ENCODE measurements around the gene C19orf81. TPM values are rescaled to one million over a fixed set of nuclear protein-coding genes. Genes with fewer than 3 reads are reported as not detected.

The C19orf81 gene
- total RNA-seq, 1 donor from 2014 or later, result not detected

DNA sequence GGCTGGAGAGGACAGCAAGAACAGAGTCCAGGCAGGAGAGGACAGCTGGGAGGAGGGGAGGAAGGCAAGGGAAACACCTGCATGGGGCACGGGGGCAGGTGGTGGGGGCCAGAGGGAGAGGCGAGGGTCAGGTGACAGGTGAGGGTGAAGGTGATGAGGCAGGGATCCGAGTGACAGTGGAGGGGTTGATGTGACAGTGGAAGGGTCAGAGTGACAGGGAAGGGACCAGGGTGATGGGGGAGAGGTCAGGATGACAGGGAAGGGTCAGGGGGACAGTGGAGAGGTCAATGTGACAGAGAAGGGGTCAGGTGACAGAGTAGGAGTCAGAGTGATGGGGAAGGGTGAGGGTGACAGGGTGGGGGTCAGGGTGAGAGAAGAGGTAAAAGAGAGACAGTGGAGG lies 29.1 kb downstream of the C19orf81 start:
- no peak for DNase-seq (ENCODE audit: low read depth)

DNA sequence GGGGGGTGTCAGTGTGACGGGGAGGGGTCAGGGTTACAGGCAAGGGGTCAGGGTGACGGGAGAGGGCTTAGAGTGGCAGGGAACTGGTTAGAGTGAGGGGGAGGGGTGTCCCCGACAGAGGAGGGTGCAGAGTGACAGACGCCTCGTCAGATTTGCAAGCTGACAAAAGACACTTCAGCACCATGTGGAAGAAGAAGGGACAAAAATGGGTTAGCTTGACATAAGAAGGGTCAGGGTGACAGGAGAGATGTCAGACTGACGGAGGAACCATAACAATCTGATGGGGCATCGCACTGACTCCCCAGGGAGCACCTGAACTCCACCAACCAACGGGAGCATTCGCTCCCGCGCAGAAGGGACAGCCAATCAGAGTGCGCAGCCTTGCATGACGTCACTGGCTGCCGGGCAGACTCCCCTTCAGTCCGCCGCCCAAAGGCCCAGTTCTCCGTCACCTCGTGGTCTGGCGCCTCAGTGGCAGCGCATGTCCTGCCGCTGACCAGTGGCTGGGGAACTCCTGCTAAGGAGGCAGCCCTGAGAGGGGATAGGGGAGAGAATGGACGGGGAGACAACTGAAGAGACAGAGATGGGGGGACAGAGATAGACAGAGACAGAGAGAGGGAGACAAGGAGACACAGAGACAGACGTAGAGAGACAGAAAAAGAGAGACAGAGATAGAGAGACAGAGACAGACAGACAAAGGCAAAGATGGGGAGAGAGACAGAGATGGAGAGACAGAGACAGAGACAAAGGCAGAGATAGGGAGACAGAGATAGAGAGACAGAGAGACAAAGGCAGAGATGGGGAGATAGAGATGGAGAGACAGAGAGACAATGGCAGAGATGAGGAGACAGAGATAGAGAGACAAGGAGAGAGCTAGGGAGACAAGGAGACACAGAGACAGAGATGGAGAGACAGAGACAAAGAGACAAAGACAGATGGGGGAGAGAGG lies 30.2 kb downstream of the C19orf81 start:
- DNase-seq (ENCODE audit: low read depth), result peak; percentile 60

DNA sequence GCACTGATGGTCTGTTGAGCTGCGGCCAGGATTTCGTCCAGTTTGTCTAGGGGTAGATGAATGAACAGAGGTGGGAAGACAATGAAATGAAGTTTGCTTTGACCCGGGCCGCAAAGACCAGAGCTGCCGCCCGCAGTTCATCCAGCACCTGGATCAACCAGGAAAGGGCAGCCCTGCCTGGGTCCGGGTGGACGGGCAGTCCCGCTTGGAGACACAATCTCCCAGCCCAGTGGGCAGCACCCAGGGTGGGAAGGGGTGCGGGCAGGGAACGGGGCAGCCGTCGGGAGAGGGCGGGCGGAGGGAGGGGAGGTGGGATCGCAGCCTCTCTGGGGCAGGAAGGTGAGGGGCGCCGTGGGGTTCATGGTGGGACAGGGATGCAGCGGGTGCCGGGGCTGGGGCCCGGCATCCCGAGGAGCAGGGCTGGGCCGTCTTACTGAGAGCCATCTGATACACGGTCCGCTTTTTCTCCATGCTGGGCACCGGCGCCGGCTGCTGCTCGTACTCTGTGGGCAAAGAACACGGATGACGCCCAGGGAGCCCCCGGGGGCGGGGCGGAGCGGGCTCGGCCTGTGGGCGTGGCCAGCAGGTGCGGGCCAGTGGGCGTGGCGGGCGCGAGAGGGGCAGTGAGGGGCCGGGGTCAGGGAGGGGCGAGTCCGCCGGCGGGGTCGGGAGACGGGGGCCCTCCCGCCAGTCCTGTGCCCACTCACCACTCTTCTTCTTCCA lies 37.2 kb downstream of the C19orf81 start:
- no peak for DNase-seq (ENCODE audit: low read depth)

DNA sequence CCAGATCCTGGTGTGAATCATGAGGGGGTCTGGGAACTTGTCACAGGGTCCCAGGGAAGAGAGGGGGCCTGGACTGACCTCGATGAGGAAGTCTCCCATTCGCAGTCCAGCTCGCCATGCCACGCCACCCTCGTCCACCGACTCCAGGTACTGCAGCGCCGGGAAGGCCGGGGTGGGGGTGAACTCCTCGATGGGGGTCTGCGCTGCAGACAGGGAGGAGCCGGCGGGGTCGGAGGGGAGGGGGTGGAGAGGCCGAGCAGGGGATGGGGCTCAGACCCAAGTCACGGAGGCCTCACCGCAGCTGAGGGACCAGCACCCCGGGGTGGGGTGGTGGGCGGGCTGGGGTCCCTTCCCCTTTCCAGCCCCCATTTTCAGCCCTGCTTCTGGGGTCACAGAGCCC lies 39.5 kb downstream of the C19orf81 start:
- DNase-seq (ENCODE audit: low read depth), result no peak

DNA sequence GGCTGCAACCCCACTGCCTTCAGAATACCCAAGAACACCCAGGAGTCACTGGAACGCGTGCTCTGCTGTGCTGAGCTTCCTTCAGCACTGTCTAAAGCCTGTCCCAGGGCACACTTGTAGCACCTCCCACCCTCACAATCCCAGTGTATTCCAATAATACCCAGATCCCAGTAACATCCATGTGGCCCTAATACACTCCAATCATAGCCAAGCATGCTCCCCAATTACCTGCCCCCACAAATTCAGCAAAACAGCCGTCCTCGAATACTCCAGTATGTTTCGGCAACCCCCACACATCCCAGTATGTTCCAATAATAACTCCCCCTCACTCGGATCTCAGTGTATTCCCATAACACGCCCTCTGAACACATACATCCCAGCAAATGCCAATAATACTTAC lies 41.2 kb downstream of the C19orf81 start:
- no peak for DNase-seq (ENCODE audit: low read depth)

DNA sequence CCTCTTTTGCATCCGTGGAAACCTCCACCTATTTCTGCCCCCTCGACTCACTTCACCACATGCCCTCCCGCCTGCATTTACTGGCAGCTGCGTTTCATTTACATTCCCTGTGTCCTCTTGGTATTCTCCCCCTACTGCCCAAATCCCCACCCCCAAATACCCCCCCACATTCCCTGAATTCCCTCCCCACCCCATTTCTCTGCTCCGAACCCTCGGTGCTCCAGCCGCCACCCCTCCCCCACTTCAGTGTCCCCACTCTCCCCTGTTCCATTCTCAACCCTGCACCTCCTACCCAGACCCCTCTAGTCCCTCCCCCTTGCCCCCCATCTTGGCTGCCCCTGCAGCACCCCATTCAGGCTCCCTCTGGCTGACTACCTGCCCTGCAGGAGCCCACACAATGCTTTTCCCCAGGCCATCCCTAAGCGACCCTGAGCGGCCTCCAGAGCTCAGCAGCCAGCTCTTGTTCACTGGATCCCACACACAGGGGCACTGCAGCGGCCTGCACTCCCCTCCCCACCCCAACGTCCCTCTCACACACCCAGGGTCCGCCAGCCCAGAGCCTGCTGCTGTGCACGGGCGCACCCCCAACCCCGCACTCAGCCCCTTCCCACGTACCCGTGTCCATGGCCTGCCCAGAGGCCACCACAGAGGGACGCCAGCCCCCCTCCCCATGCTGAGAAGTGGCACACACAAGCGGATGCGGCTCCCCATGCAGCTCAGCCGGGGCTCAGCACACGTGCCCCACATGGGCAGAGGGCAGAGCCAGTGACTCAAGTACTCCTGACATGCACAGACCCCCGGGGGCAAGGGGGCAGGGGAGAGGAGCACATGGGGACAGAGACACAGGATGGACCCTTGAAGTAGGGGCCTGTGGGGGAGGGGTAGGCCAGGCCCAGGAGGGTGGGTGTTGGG lies 44.1 kb downstream of the C19orf81 start:
- no peak for DNase-seq (ENCODE audit: low read depth)

DNA sequence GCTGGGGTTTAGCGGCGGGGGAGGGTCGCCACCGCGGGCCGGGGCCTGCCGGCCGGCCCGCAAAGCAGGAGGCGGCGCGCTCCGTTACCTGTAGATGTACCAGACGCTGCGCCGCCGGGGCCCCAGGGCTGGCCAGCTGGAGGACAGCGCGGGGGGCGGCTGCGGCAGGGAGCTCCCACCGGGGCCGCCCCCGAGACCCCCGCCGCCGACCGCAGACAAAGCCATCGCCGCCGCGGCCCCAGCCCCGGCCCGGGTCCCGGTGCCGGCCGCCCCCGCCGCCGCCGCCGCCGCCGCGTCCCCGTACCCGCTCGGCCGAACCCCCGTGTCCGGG lies 45.5 kb downstream of the C19orf81 start:
- DNase-seq (ENCODE audit: low read depth), result no peak

DNA sequence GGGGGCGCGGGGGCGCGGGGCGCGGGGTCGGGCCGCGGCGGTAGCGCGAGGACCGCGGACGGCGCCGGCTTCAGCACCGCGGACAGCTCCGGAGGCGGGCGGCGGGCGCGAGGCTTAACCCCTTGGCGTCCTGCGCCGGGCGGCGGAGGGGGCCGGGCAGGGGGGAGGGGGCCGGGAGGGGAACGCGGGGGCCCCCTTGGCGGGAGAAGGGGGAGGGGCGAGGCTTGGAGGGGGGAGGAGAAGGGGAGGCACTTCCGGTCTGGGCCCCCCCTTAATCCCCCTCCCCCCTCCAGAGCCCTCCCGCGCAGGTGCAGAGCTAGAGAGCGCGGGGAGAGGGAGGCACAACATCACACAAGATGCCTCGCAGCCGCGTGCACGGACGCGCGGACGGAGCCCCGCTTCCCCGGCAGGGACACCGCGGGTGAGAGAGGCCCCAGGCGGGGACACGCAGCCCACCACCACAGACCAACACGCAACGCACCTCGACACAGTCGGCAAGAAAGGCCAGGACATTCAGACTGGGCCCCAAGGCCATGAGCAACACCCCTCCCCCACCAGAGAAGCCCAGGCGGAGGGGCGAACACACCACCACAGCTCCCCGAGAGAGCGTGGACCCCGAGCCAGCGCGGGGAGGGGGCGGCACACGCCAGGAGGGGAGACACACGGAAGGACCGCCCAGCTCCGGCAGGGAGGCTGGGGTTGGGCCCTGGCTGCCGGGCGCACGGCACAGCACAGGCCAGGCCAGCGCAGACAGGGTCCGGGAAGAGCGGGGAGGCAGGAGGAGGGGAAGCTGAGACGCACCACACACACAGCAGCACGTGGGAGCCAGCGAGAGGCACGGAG lies 46.2 kb downstream of the C19orf81 start:
- DNase-seq (ENCODE audit: low read depth), result no peak

DNA sequence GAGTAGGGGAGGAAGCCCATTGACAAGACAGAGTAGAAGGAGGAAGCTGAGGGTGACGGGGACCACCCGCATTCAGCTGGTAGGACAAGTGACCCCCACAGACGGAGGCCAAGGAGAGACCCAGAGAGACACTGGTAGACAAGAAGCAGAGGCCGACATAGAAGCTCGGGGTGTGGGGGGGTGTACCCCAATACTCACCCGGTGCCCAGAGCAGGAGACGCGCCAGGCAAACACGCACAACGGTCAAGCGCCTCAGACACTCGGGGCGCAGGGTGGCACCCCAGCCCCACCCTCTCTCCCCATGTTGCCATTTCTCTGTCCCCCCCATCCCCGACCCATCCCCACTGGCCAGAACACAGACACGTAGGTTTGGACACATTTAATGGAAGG lies 46.8 kb downstream of the C19orf81 start:
- DNase-seq (ENCODE audit: low read depth), result no peak

DNA sequence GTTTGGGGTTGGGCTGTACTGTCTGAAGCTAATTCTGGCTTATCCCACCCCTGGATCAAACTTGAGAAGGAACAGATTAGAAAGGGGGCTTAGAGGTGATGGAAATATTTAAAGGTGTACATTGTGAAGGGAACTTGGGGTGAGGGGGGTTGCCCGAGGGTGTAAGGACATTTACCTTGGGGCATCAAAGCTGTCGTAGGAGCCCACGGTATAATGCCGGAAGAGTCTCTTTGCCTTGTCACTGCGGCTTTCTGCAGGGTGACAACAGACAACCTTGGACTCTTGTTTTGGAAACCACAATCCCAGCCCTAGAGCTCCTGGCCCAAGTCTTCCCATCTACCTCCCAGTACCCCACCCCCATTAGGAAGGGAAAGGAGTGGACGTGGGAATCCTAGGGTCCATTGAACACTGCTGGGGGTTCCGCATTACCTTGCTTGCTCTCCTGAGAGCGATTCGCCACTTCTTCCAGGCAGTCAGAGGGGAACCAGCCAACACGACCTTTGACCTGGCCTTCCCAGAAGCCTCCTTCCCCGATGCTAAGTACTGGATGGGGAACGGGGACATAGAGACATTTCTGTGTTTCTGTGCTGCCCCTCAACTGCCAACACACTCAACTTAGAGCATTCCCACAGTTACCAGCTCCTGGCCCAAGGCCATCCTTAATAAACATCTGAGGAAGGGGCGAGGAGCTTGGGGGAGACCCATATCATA lies 48.3 kb downstream of the C19orf81 start:
- DNase-seq (ENCODE audit: low read depth), result no peak

DNA sequence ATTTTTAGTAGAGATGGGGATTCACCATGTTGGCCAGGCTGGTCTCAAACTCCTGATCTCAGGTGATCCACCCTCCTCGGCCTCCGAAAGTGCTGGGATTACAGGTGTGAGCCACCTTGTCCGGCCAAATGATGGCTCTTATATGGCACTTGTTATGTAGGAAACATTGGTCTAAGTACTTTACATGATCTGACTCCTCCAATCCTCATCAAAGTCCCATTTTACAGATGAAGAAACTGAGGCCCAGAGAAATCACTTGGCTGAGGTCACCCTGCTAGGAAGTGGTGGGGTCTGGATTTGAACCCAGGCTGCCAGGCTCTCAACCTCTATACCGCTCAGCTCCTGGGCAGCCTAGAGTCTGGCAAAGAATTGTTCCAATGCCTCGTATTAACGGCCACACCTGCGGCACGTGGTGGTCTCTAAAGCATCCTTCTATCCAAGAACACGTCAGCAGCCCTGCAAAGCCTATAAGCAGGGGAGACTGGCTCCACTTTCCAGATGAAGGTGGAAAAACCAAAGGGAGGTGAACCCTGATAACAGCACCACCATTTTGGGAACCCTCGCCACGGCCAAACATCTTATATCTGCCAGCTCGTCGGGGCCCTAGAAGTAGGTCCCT lies 52.2 kb downstream of the C19orf81 start:
- no peak for DNase-seq (ENCODE audit: low read depth)

DNA sequence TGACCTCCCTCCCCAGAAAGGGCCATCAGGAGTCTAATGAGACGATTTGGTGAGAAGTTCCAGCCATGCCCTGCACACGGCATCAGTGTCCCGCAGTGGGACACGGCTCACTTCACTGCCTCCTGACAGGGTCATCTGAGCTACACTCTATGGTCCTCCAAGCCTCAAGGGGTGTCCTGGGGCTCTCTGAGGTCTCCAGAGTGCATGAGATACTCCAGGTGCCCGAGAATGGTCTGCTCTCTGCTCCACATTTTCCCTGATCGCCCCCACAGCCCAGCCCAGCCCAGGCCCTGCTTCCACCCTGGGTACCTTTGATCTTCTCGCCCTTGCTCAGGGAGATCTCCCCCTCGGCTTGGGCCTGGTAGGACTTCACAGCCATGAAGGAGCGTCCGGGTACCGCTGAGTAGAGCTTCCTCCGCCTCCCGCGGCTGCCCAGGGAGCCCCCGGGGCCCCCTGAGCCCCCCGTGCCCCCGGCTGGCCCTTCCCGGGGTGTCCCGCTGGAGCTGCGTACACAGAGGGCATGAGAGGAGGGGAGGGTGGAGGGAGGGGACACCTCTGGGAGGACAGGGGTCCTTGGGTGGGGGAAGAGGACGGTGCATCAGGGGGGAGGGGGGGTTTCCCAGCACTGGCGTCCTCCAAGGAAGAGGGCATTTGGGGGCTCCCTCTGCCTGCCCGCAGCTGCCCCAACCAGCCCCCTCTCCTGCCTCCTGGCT lies 53.1 kb downstream of the C19orf81 start:
- DNase-seq (ENCODE audit: low read depth), result no peak

DNA sequence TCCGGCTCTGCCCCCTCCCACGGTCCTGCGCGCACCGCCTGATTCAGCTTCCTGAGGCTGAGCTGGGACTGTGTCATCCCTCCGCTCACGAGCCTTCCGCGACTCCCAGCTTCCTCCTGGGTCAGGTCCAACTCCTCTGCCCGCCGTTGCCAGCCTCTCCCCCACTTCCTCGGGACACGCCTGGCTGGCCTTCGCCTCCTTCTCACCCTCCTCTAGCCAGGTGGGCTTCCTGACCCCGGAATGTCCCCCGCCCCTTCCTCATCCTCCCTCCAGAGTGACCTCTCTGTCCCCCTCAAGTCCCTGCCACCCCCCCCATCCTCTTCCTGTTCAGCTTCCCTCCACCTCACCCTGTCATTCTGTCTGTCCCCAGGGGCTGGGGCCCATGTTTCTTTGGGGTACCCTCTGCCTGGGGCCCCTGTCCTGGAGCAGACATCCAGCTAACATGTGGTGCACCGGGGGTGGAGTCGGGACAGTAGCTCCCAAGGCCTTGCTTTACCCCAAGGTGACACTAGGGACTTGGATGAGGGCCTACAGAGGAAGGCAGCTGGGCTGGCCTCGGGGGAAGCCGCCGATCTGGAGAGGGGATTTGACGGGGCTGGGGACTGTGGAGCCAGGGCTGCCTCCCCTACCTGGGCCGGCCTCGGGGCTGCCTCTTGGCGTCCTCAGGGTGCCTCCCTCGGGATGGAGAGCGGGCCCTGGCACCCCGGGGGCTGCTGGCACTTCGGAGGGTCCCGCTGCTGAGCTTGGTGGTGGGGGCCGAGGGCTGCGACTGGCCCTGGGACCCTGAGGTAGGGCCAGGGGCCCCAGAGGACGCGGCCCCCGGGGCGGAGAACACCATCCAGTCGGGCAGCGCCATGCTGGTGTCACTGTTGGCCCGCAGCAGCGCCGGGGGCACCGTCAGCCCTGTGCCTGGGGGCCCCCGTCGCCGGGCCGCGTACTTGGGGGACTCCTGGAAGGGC lies 53.9 kb downstream of the C19orf81 start:
- DNase-seq (ENCODE audit: low read depth), result no peak

DNA sequence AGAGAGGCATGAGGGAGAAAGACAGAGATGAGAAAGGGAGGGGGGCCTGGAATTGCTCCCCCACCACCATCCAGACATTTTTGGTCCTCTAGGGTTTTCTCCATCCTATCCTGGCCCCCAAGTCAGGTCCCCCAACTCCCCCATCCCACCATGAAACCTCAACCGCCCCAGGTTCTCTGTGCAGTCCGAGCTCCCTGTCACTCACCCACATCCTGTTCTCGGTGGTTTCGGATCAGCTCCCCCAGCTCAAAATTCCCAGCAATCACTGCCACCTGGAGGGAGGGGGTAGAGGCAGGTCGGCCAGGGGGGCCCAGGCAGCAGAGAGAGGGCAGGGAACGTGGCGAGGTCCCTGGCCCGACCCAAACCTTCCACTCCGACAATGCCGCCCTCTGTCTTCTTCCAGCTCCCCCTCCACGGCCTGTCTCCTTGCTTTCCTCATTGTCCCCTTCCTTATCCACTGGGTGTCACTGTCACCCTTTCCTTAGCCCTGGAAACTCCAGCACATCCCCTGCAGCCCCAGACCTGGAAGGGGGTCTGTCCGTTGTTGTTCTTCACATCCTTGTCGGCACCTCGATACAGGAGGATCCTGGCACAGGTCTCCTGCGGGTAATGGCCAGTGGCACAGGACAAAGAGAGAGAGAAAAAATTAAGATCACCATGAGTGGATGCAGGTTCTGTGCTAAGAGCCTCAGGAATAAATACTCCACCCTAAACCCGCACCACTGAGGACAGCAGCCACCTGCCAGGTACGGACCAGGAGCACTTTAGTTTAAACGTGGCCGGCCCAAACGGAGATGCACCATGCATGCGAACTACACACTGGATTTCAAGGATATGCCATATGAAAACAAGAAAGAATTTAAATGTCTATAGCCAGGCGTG lies 54.9 kb downstream of the C19orf81 start:
- no peak for DNase-seq (ENCODE audit: low read depth)

DNA sequence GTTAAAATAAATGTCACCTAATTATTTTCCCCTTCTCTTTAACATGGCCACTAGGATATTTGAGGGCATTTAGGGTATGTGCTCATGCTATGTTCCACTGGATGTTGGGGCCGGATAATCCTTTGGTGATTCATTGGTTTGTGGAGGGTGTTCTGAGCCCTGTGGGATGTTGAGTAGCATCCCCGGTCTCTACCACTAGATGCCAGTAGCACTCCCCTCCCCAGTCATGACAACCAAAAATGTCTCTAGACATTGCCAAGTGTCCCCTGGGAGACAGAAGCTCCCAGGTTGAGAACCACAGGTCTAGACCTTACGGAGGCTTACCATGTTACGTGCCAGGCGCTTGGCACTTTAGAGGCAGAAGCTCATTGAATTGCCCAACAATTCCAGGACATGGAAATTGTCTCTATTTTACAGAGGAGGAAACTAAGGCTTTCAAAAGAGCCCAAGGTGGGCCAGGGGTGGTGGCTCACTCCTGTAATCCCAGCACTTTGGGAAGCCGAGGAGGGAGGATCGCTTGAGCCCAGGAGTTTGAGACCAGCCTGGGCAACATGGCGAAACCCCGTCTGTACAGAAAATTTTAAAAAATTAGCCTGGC lies 56.3 kb downstream of the C19orf81 start:
- peak; percentile 76 for DNase-seq (ENCODE audit: low read depth)

DNA sequence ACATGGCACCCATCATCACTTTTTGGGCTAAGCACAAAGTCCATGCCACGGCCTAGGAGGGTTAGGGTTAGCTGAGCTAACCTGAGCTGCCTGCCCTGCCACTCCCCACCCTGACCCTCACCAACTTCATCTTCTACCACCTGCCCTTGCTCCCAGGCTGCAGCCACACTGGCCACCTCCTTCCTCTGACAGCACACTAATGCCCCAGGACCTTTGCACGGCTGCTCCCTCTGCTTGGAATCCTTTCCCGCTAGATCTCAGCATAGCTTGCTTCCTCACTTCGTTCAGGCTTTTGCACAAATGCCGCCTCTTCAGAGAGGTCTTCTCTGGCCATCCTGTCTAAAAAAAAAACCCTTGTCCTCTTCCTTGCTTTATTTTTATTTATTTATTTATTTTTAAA lies 57.1 kb downstream of the C19orf81 start:
- no peak for DNase-seq (ENCODE audit: low read depth)

All from myocyte (in vitro differentiated cells).